Measurements from ENCODE around the gene SMAD3.

GRCh38 chr15:67145710-67146109, 80.3 kb downstream of the SMAD3 start:
- TF ChIP-seq CTCF (IDR thresholded peaks at IDR 0.05) = no peak
- no peak for TF ChIP-seq POLR2AphosphoS5 (IDR thresholded peaks at IDR 0.05)
- no peak for TF ChIP-seq POLR2A (IDR thresholded peaks at IDR 0.05)

All from prostate gland (tissue), 2 donors.